Memory B cell (primary cell): ENCODE measurements around the gene TMEM135.
A peak's percentile ranks its signal among the peaks of the same experiment; 100 is the strongest.
"Not testable (repeated sequence)": the region's sequence is repeated elsewhere in the genome, so short reads cannot be mapped to it uniquely, and the experiment has no call there.

Source experiments
- ATAC-seq: fragments of 150-1000 bp; cut with Tn5 transposase; 2 replicates; pipeline ENCODE4 v1.10.0; 2021; ENCODE audit warnings: low read depth, mild to moderate bottlenecking, moderate library complexity
- DNase-seq, 2 donors: peaks; one replicate each; pipeline ENCODE4 v3.0.0; 2022; ENCODE audit warnings: low spot score in 2 of 2
- H3K27ac Mint-ChIP-seq: one replicate; pipeline ENCODE4 v1.8.0; 2022; ENCODE audit warnings: mild to moderate bottlenecking, moderate library complexity, mixed read lengths
- H3K27me3 Mint-ChIP-seq: one replicate; pipeline ENCODE4 v1.8.0; 2022; ENCODE audit warnings: mixed read lengths
- H3K36me3 Mint-ChIP-seq: one replicate; pipeline ENCODE4 v1.8.0; 2022; ENCODE audit warnings: mild to moderate bottlenecking, mixed read lengths
- H3K4me1 Mint-ChIP-seq: one replicate; pipeline ENCODE4 v1.8.0; 2022; ENCODE audit warnings: mixed read lengths
- H3K4me3 Mint-ChIP-seq: one replicate; pipeline ENCODE4 v1.8.0; 2022; ENCODE audit warnings: mild to moderate bottlenecking, moderate library complexity, mixed read lengths
- H3K9me3 Mint-ChIP-seq: one replicate; pipeline ENCODE4 v1.8.0; 2022; ENCODE audit warnings: mixed read lengths

Gene TMEM135

DNA sequence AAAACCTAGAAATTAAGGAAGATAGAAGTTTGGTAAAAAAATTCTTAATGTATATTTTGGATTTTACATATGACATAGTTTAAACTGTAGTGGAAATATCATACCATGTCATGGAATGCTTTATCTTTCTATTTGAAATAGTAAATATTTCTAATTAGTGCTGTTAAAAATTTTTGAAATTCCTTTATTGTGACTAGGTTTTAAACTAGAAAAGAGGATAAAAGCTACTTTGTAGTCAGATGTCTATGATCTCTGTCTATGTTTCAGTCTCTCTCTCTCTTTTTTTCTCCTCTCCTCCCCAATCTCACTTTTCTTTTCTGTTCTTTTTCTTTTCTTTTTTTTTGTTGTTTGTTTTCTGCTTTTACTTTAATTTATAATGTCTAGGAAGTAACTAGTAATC is 226.2 kb downstream of the TMEM135 start:
- H3K27ac Mint-ChIP-seq, result no peak overlapping the region
- no peaks in the 10 kb centered on the region for H3K27me3 Mint-ChIP-seq
- ATAC-seq (no peak), DNase-seq (no peak)
- H3K4me1 Mint-ChIP-seq, result no peaks in the 10 kb centered on the region
- H3K36me3 Mint-ChIP-seq, result no peaks in the 10 kb centered on the region
- H3K9me3 Mint-ChIP-seq, result no peaks in the 10 kb centered on the region
- H3K4me3 Mint-ChIP-seq, result no peak overlapping the region

DNA sequence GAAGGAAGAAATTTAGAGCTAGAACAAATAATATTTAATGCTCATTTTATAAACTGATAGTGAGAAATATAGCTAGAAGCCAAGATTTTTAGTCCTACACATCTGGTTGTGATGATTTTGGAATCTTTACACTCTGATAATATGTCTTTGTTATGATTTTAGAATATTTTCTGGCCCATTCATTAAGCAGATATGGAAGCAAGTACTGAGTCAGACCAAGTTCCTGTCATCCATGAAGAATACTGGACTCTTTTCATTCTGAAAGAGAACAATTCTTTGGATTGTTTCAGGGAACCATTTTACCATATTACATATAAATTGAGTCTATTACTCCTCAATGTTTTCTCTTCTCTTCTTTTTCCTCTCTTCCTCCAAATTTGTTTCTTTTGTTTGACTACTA is 227.4 kb downstream of the TMEM135 start:
- ATAC-seq (no peak), DNase-seq (no peak)
- Mint-ChIP-seq H3K9me3 (no peaks in the 10 kb centered on the region), H3K4me1 (no peaks in the 10 kb centered on the region), H3K4me3 (no peak overlapping the region), H3K27ac (no peak overlapping the region), H3K36me3 (peaks cover 1% of the 10 kb centered on the region), H3K27me3 (no peaks in the 10 kb centered on the region)

DNA sequence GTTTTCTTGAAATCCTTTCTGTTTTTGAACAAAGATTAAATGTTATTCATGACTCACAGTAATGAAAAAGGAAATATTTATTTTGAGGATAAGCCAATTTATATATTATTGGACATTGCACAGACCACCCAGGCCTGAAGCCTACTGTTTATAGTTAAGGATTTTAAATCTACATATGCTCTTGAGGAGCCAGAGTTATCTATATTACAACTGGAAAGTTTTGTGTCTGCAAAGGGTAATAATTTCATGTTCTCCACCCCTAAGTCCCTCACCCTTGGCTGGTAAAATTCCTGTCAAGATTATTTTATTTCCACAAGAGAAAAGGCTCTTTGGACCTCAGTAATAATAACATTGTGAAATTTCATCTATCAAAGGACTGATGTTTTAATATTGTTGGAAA is 228.2 kb downstream of the TMEM135 start:
- ATAC-seq, result no peak
- DNase-seq, result no peak
- H3K27ac Mint-ChIP-seq, result no peak overlapping the region
- no peak overlapping the region for H3K4me3 Mint-ChIP-seq
- no peaks in the 10 kb centered on the region for H3K9me3 Mint-ChIP-seq
- H3K4me1 Mint-ChIP-seq, result no peaks in the 10 kb centered on the region
- peaks cover 1% of the 10 kb centered on the region for H3K36me3 Mint-ChIP-seq
- H3K27me3 Mint-ChIP-seq, result no peaks in the 10 kb centered on the region

DNA sequence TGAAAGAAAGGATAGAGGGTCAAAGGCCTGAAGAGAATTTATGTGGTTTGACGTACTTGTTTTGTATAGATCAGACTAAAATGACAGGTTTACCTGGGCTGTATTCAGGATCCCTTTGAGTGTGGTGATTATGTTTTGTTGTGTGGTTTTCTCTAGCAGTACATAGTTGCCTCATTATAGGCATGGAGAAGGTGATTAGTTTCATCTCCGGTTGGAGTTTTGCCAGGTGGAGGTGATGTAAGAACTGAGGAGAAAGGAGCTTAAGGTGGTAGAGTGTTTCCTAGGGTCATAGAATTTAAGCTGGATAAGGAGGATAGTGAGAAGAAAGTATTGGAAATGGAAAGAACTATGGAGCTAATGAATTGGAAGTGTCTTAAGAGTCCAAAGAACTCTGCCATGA is 229.0 kb downstream of the TMEM135 start:
- H3K27me3 Mint-ChIP-seq, result no peaks in the 10 kb centered on the region
- H3K4me1 Mint-ChIP-seq, result no peaks in the 10 kb centered on the region
- peaks cover 1% of the 10 kb centered on the region for H3K36me3 Mint-ChIP-seq
- H3K4me3 Mint-ChIP-seq, result no peak overlapping the region
- H3K9me3 Mint-ChIP-seq, result no peaks in the 10 kb centered on the region
- no peak overlapping the region for H3K27ac Mint-ChIP-seq
- DNase-seq, result no peak
- ATAC-seq, result no peak

DNA sequence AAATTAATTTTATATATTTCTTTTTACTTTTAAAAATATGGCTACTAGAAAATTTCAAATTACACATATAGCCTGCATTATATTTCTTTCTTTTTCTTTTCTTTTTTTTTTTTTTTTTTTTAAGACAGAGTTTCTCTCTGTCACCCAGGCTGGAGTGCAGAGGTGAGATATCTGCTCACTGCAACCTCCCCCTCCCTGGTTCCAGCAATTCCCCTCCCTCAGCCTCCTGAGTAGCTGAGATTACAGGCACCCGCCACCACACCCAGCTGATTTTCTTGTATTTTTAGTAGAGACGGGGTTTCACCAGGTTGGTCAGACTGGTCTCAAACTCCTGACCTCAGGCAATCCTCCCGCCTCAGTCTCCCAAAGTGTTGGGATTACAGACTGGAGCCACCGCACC is 234.2 kb downstream of the TMEM135 start:
- H3K4me1 Mint-ChIP-seq, H3K9me3 Mint-ChIP-seq, DNase-seq, H3K27ac Mint-ChIP-seq, H3K4me3 Mint-ChIP-seq, ATAC-seq, H3K36me3 Mint-ChIP-seq, H3K27me3 Mint-ChIP-seq: not testable (repeated sequence)

DNA sequence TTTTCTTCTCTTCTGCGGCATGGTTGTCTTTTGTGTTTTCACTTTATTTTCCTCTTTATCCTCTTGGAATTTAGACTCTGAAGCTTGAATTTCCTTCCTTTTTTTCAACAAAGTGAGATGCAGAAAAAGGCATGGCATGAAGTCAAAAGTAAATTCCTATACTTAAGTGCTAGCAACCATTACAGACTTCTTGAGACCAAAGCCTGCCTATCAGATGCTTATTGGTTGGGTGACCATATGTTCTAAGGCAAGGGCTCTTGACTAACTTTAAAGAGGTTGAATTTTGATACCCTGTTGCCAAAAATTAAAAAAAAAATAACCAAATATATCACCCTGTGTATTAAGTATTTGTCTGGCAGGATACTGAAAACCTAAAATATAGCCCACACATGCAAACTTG is 237.4 kb downstream of the TMEM135 start:
- H3K4me1 Mint-ChIP-seq, result peaks cover 2% of the 10 kb centered on the region
- H3K4me3 Mint-ChIP-seq, result no peak overlapping the region
- no peak for DNase-seq
- ATAC-seq, result no peak
- H3K9me3 Mint-ChIP-seq, result no peaks in the 10 kb centered on the region
- H3K27ac Mint-ChIP-seq, result no peak overlapping the region
- H3K36me3 Mint-ChIP-seq, result no peaks in the 10 kb centered on the region
- H3K27me3 Mint-ChIP-seq, result no peaks in the 10 kb centered on the region

DNA sequence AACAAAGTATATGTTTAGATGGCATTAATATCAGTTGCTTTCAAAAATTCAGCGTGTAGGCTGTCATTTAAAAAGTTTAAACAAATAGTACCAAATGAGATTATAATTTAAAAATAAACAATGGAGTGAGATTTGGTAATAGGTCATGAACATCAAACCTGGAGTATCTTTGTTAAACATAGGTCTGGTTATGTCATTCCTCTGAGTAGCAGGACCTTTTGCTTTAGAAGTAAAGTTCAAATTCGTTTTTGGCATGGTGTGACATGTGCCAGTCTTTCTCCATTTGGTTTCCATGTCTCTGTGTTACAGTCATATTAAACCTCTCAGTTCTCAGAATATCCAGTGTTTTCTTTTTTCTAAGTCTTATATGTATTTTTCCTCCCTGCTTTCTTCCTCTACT is 242.4 kb downstream of the TMEM135 start:
- ATAC-seq, result no peak
- no peak for DNase-seq
- H3K4me1 Mint-ChIP-seq, result peaks cover 4% of the 10 kb centered on the region
- no peaks in the 10 kb centered on the region for H3K27me3 Mint-ChIP-seq
- H3K27ac Mint-ChIP-seq, result no peak overlapping the region
- H3K36me3 Mint-ChIP-seq, result no peaks in the 10 kb centered on the region
- H3K4me3 Mint-ChIP-seq, result no peak overlapping the region
- H3K9me3 Mint-ChIP-seq, result no peaks in the 10 kb centered on the region

DNA sequence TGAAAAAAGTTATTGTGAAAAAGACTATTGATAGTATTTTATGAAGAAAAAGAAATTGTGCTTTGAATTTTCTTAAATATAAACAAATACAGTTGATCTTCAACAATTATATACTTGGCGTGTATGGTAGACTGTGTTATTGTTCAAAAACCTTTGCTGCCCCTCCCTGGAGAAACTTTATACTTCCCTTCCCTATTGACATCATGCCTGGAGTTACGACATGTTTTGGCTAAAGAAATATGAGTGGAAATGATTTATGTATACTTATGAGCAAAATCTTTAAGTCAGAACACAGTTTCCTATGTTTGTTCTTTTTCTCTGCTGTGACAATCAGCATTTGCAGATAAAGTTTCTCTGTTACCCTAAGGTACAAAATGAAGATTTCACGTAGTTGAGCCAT is 243.8 kb downstream of the TMEM135 start:
- H3K4me3 Mint-ChIP-seq, result no peak overlapping the region
- DNase-seq (no peak), ATAC-seq (no peak)
- H3K36me3 Mint-ChIP-seq, result no peaks in the 10 kb centered on the region
- H3K9me3 Mint-ChIP-seq, result no peaks in the 10 kb centered on the region
- H3K4me1 Mint-ChIP-seq, result peaks cover 4% of the 10 kb centered on the region
- H3K27ac Mint-ChIP-seq, result no peak overlapping the region
- no peaks in the 10 kb centered on the region for H3K27me3 Mint-ChIP-seq

DNA sequence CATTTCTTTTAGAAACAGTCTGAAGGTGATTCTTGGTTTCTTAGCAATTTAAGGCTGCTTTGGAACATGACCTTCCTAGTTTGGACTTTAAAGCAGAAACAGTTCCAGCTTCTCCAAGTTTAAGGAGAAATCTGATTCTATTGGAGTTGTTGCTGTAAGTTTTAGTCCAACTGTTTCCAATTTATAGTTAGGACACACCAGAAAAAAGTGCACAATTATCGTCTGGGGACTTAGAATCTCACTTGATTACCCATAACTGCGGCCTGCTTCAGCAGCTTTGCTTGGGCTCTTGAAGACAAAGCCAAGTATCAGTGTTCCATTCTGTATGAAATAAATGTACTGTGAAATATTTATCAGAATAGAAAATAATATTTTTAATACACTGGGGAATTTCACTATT is 246.6 kb downstream of the TMEM135 start:
- no peak for DNase-seq
- no peaks in the 10 kb centered on the region for H3K9me3 Mint-ChIP-seq
- no peaks in the 10 kb centered on the region for H3K36me3 Mint-ChIP-seq
- H3K27me3 Mint-ChIP-seq, result no peaks in the 10 kb centered on the region
- no peak overlapping the region for H3K4me3 Mint-ChIP-seq
- peaks cover 2% of the 10 kb centered on the region for H3K4me1 Mint-ChIP-seq
- no peak for ATAC-seq
- no peak overlapping the region for H3K27ac Mint-ChIP-seq

DNA sequence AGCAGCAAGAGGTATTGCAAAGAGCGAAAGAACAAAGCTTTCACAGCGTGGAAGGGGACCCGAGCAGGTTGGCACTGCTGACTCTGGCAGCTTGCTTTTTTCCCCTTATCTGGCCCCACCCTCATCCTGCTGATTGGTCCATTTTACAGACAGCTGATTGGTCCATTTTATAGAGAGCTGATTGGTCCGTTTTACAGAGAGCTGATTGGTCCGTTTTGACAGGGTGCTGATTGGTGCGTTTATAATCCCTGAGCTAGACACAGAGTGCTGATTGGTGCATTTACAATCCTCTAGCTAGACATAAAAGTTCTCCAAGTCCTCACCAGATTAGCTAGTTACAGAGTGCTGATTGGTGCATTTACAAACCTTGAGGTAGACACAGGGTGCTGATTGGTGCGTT is 247.9 kb downstream of the TMEM135 start:
- ATAC-seq, H3K4me3 Mint-ChIP-seq, H3K36me3 Mint-ChIP-seq, H3K9me3 Mint-ChIP-seq, H3K4me1 Mint-ChIP-seq, H3K27me3 Mint-ChIP-seq, H3K27ac Mint-ChIP-seq, DNase-seq: not testable (repeated sequence)

DNA sequence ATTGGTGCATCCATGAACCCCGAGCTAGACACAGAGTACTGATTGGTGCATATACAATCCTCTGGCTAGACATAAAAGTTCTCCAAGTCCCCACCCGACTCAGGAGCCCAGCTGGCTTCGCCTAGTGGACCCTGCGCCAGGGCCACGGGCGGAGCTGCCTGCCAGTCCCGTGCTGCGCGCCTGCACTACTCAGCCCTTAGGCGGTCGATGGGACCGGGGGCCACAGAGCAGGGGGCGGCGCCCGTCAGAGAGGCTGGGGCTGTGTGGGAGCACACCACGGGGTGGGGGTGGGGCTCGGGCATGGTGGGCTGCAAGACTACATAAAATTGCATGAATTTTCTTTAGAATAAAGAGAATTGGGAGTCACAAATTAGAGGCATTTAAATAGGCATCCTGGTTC is 248.6 kb downstream of the TMEM135 start:
- no peaks in the 10 kb centered on the region for H3K36me3 Mint-ChIP-seq
- no peaks in the 10 kb centered on the region for H3K4me1 Mint-ChIP-seq
- no peaks in the 10 kb centered on the region for H3K27me3 Mint-ChIP-seq
- ATAC-seq (no peak), DNase-seq (no peak)
- H3K4me3 Mint-ChIP-seq, result no peak overlapping the region
- no peaks in the 10 kb centered on the region for H3K9me3 Mint-ChIP-seq
- no peak overlapping the region for H3K27ac Mint-ChIP-seq

DNA sequence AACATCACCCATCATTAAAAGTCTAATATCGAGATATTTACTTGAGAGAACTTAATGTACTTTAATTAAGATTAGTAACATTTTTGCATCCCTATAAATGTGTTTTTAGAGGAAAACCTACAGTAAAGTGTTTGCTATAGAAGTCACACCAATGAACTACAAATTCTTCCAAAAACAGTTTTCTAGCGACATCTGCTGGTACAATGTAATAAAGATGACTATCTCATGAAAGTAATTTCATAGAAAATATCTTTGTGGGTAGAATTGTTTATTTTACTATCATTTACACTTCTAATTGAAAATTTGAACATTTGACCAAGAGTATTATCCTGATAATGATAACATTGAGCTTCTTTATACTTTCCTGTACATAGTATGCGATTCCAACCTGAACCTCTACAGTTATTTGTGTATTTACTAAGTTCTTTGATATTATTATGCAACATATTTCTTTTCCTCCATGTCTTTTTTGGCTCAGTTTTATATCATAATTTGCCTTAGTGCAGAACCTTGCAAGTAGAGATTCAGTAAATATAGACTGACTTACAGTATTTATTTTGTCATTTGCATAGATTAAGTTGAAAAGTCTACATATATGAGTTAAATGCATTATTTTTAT is 252.7 kb downstream of the TMEM135 start:
- Mint-ChIP-seq H3K27ac (no peak overlapping the region), H3K4me1 (peaks cover 4% of the 10 kb centered on the region), H3K4me3 (no peak overlapping the region), H3K27me3 (no peaks in the 10 kb centered on the region), H3K9me3 (no peaks in the 10 kb centered on the region), H3K36me3 (no peaks in the 10 kb centered on the region)
- no peak for ATAC-seq
- DNase-seq, result peak in 1 of 2 donors; percentile 30

DNA sequence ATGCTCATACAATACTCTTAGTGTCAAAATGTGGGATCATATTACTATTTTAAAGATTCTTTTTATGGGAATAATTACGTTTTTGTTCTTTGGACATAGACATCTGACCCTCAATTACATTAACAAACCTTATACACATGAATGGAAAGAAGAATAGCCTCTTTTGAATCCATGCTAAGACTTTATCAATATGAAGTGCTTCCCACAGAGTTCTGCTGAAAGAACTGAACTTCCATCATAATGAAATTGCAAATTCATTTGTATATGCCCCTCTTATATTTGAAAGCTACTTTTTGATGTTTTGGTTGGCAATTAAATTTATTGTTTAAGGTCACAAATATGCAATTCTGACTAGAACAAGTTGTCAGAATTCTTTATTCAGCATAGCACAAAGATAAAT is 254.9 kb downstream of the TMEM135 start:
- no peaks in the 10 kb centered on the region for H3K27me3 Mint-ChIP-seq
- peaks cover 2% of the 10 kb centered on the region for H3K36me3 Mint-ChIP-seq
- H3K4me1 Mint-ChIP-seq, result peaks cover 4% of the 10 kb centered on the region
- no peak overlapping the region for H3K4me3 Mint-ChIP-seq
- DNase-seq, result no peak
- H3K9me3 Mint-ChIP-seq, result no peaks in the 10 kb centered on the region
- no peak for ATAC-seq
- no peak overlapping the region for H3K27ac Mint-ChIP-seq

DNA sequence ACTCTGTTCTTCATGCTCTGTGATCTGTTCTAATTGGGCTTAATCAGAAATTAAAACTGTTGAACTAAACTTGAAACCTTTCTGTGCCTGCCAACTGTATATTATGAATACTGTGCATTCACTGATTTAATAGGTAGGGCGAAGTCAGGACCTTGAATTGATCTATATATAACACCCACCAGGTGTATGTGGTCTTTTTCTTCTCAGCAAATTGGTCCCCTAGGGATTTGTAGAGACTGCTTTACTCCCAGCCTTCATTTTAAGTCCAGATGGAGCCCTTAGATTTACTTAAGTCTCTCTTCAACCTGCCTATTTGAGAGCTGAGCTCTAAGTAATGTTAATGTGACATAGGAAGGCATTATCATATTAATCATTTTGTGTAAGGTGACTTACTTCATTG is 257.5 kb downstream of the TMEM135 start:
- no peaks in the 10 kb centered on the region for H3K27me3 Mint-ChIP-seq
- ATAC-seq (no peak), DNase-seq (no peak)
- H3K9me3 Mint-ChIP-seq, result no peaks in the 10 kb centered on the region
- H3K27ac Mint-ChIP-seq, result no peak overlapping the region
- no peak overlapping the region for H3K4me3 Mint-ChIP-seq
- H3K36me3 Mint-ChIP-seq, result peaks cover 2% of the 10 kb centered on the region
- peaks cover 4% of the 10 kb centered on the region for H3K4me1 Mint-ChIP-seq

DNA sequence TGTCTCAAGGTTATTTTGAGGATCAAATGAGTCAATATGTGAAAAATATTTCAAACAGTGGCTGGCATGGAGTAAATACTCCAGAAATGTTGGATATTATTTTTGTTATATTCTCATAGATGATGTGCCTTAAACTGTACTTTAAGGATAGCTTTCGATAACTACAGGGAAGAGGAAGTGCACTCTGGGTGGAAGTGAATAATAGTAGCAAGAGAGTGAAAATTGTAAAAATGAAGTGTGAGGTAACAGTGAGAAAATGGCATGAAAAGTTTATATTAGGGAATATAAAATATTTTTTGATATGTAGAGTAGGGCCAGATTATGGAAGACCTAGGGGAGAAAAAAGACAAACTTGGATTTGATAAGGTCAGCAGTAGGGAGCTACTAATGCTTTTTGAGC is 258.9 kb downstream of the TMEM135 start:
- Mint-ChIP-seq H3K27me3 (no peaks in the 10 kb centered on the region), H3K4me1 (peaks cover 4% of the 10 kb centered on the region), H3K9me3 (no peaks in the 10 kb centered on the region), H3K4me3 (no peak overlapping the region), H3K36me3 (peaks cover 2% of the 10 kb centered on the region), H3K27ac (no peak overlapping the region)
- DNase-seq (no peak), ATAC-seq (no peak)
